ENCODE results near the gene TPX2.

Gene TPX2

DNA sequence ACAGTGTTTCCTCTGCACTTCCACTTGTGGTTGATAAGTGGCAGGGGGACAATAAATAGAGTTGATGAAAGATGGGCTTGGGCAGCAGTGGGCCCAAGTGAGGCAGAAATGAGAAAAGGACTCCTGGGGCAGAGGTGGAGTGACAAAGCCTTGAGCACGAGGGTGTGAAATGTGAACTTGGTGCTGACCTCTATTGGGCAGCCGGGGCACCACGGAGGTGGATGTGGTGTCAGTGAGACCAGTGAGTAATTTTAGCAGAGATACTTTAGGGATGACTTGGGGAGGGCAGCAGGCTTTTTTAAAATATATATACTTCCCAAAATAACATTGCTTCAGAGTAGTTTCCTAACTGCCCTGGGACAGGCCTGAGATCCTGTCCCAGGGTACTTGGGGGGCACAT, 49.5 kb downstream of the TPX2 start:
- no peaks in the 10 kb centered on the region for H3K9me3 ChIP-seq (replicated peaks; ENCODE audit: low read length)
- H3K4me1 ChIP-seq (ENCODE audit: control insufficient read depth, insufficient read depth, low read length) = peaks cover 11% of the 10 kb centered on the region
- H3K36me3 ChIP-seq (ENCODE audit: insufficient read depth, low read length) = peaks cover 29% of the 10 kb centered on the region
- no peaks in the 10 kb centered on the region for H3K27me3 ChIP-seq (ENCODE audit: control insufficient read depth, insufficient read depth, low read length)
- peak overlapping the region; percentile 9 for H3K4me2 ChIP-seq (ENCODE audit: low read length)
- H3K4me3 ChIP-seq (ENCODE audit: low read length) = no peak overlapping the region
- peak overlapping the region; percentile 46 for H3K9ac ChIP-seq (ENCODE audit: low read depth, low read length)

- Histone ChIP-seq H3K4me3 (ENCODE audit: low read length) (no peak overlapping the region), H3K27me3 (ENCODE audit: control insufficient read depth, insufficient read depth, low read length) (no peaks in the 10 kb centered on the region), H3K9ac (ENCODE audit: low read depth, low read length) (no peak overlapping the region), H3K4me2 (ENCODE audit: low read length) (no peak overlapping the region), H3K9me3 (replicated peaks; ENCODE audit: low read length) (no peaks in the 10 kb centered on the region), H3K4me1 (ENCODE audit: control insufficient read depth, insufficient read depth, low read length) (peaks cover 11% of the 10 kb centered on the region), H3K36me3 (ENCODE audit: insufficient read depth, low read length) (peaks cover 25% of the 10 kb centered on the region)
Observed at GRCh38 chr20:31790401-31790800, 51.3 kb downstream of the TPX2 start.

- Histone ChIP-seq H3K4me3 (ENCODE audit: low read length) (no peak overlapping the region), H3K36me3 (ENCODE audit: insufficient read depth, low read length) (peaks cover 69% of the 10 kb centered on the region), H3K9me3 (replicated peaks; ENCODE audit: low read length) (no peaks in the 10 kb centered on the region), H3K4me1 (ENCODE audit: control insufficient read depth, insufficient read depth, low read length) (no peaks in the 10 kb centered on the region), H3K27me3 (ENCODE audit: control insufficient read depth, insufficient read depth, low read length) (no peaks in the 10 kb centered on the region), H3K9ac (ENCODE audit: low read depth, low read length) (no peak overlapping the region), H3K4me2 (ENCODE audit: low read length) (no peak overlapping the region)
Observed at GRCh38 chr20:31797364-31797763, 58.3 kb downstream of the TPX2 start.

GRCh38 chr20:31801508-31801907, 62.4 kb downstream of the TPX2 start:
- Histone ChIP-seq H3K36me3 (ENCODE audit: insufficient read depth, low read length) (peaks cover 53% of the 10 kb centered on the region), H3K9ac (ENCODE audit: low read depth, low read length) (no peak overlapping the region), H3K4me3 (ENCODE audit: low read length) (no peak overlapping the region), H3K4me2 (ENCODE audit: low read length) (no peak overlapping the region), H3K9me3 (replicated peaks; ENCODE audit: low read length) (no peaks in the 10 kb centered on the region), H3K4me1 (ENCODE audit: control insufficient read depth, insufficient read depth, low read length) (no peaks in the 10 kb centered on the region), H3K27me3 (ENCODE audit: control insufficient read depth, insufficient read depth, low read length) (no peaks in the 10 kb centered on the region)

GRCh38 chr20:31803552-31804291, 64.6 kb downstream of the TPX2 start:
- H3K4me3 ChIP-seq (ENCODE audit: low read length) = no peak overlapping the region
- H3K27me3 ChIP-seq (ENCODE audit: control insufficient read depth, insufficient read depth, low read length) = no peaks in the 10 kb centered on the region
- peaks cover 8% of the 10 kb centered on the region for H3K4me1 ChIP-seq (ENCODE audit: control insufficient read depth, insufficient read depth, low read length)
- peaks cover 46% of the 10 kb centered on the region for H3K36me3 ChIP-seq (ENCODE audit: insufficient read depth, low read length)
- H3K9ac ChIP-seq (ENCODE audit: low read depth, low read length) = no peak overlapping the region
- H3K4me2 ChIP-seq (ENCODE audit: low read length) = no peak overlapping the region
- no peaks in the 10 kb centered on the region for H3K9me3 ChIP-seq (replicated peaks; ENCODE audit: low read length)

GRCh38 chr20:31806564-31807355, 67.7 kb downstream of the TPX2 start:
- Histone ChIP-seq H3K4me2 (ENCODE audit: low read length) (no peak overlapping the region), H3K9me3 (replicated peaks; ENCODE audit: low read length) (no peaks in the 10 kb centered on the region), H3K4me3 (ENCODE audit: low read length) (no peak overlapping the region), H3K27me3 (ENCODE audit: control insufficient read depth, insufficient read depth, low read length) (no peaks in the 10 kb centered on the region), H3K4me1 (ENCODE audit: control insufficient read depth, insufficient read depth, low read length) (peaks cover 34% of the 10 kb centered on the region), H3K9ac (ENCODE audit: low read depth, low read length) (no peak overlapping the region), H3K36me3 (ENCODE audit: insufficient read depth, low read length) (peaks cover 19% of the 10 kb centered on the region)

DNA sequence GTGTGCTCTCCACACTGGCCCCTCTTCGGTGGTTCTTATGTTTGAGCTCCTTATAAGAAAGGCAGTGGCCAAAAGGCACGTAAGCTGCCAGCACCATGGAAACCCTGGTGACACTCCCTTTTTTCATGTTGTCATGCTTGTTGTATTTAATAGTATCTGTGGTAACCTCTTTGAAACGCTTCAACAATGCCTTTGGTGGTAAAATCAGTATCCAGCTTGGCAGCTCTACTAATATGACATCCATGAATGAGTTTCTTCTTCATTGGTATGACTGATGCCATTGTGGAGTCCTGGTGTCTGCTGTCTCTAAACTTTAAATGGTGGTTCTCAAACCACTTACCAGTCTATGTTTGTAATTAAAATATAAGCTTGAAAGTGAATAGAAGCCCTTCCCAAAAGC, 69.4 kb downstream of the TPX2 start:
- Histone ChIP-seq H3K36me3 (ENCODE audit: insufficient read depth, low read length) (peaks cover 12% of the 10 kb centered on the region), H3K27me3 (ENCODE audit: control insufficient read depth, insufficient read depth, low read length) (no peaks in the 10 kb centered on the region), H3K9ac (ENCODE audit: low read depth, low read length) (no peak overlapping the region)

GRCh38 chr20:31809661-31810060, 70.6 kb downstream of the TPX2 start:
- peaks cover 10% of the 10 kb centered on the region for H3K36me3 ChIP-seq (ENCODE audit: insufficient read depth, low read length)
- no peaks in the 10 kb centered on the region for H3K9me3 ChIP-seq (replicated peaks; ENCODE audit: low read length)
- H3K4me2 ChIP-seq (ENCODE audit: low read length) = no peak overlapping the region
- H3K4me3 ChIP-seq (ENCODE audit: low read length) = no peak overlapping the region
- H3K27me3 ChIP-seq (ENCODE audit: control insufficient read depth, insufficient read depth, low read length) = no peaks in the 10 kb centered on the region
- H3K4me1 ChIP-seq (ENCODE audit: control insufficient read depth, insufficient read depth, low read length) = peaks cover 47% of the 10 kb centered on the region
- H3K9ac ChIP-seq (ENCODE audit: low read depth, low read length) = peak overlapping the region; percentile 45

More for the DNA sequence above, 69.4 kb downstream of the TPX2 start:
- Histone ChIP-seq H3K4me3 (ENCODE audit: low read length) (no peak overlapping the region), H3K4me1 (ENCODE audit: control insufficient read depth, insufficient read depth, low read length) (peaks cover 47% of the 10 kb centered on the region), H3K9me3 (replicated peaks; ENCODE audit: low read length) (no peaks in the 10 kb centered on the region), H3K4me2 (ENCODE audit: low read length) (no peak overlapping the region)

GRCh38 chr20:31811198-31811597, 72.1 kb downstream of the TPX2 start:
- H3K27me3 ChIP-seq (ENCODE audit: control insufficient read depth, insufficient read depth, low read length) = no peaks in the 10 kb centered on the region
- H3K9me3 ChIP-seq (replicated peaks; ENCODE audit: low read length) = no peaks in the 10 kb centered on the region
- H3K9ac ChIP-seq (ENCODE audit: low read depth, low read length) = no peak overlapping the region
- H3K4me3 ChIP-seq (ENCODE audit: low read length) = no peak overlapping the region
- H3K4me1 ChIP-seq (ENCODE audit: control insufficient read depth, insufficient read depth, low read length) = peaks cover 61% of the 10 kb centered on the region
- no peak overlapping the region for H3K4me2 ChIP-seq (ENCODE audit: low read length)
- peaks cover 8% of the 10 kb centered on the region for H3K36me3 ChIP-seq (ENCODE audit: insufficient read depth, low read length)

DNA sequence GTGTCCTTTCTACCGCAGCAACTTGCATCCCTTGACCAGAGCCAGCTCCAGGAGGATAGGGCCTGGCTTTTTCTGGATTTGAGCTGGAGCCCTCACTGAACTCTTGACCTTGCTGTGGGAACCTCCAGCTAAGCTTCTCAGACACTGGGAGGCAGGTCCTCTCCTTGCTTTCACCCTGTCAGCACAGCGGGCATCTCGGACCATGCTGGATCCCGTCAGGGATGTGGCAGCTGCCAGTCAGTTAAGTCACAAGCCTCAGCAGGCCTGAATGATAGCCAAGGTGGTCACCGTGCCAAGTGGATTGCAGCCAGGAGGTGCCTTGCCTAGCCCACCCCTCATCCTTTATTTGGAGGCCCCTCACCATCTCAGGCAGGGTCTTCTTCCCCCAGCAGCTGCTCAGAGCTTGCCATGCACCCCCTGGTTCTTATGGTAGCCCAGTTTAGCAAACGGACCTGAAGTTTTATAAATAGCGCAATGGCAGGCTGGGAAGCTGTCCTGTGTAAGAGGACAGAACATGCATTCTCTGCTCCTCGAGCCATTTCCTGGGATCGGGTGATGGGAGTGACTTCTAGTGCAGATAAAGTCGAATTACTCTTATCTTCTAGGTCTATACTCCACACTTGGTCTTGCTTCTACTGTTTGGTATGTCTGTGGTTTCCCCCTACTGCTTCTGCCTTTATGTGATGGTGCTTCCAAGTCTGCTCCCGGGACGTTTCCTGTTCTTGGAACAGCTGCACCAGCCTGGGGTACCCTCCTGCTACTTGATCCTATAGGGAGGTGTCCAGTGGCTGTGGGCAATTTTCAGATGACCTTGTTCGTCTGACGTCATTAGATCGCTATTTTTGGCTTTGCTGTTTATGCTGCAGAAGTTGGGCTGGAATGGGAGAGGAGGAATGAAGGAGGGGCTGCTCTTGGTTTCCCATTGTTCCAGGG, 73.0 kb downstream of the TPX2 start:
- peak overlapping the region; percentile 59 for H3K4me2 ChIP-seq (ENCODE audit: low read length)
- peak overlapping the region; percentile 5 for H3K4me3 ChIP-seq (ENCODE audit: low read length)
- H3K9ac ChIP-seq (ENCODE audit: low read depth, low read length) = peak overlapping the region; percentile 42
- no peaks in the 10 kb centered on the region for H3K36me3 ChIP-seq (ENCODE audit: insufficient read depth, low read length)
- H3K27me3 ChIP-seq (ENCODE audit: control insufficient read depth, insufficient read depth, low read length) = no peaks in the 10 kb centered on the region
- peaks cover 57% of the 10 kb centered on the region for H3K4me1 ChIP-seq (ENCODE audit: control insufficient read depth, insufficient read depth, low read length)
- no peaks in the 10 kb centered on the region for H3K9me3 ChIP-seq (replicated peaks; ENCODE audit: low read length)

- Histone ChIP-seq H3K9me3 (replicated peaks; ENCODE audit: low read length) (no peaks in the 10 kb centered on the region), H3K4me3 (ENCODE audit: low read length) (no peak overlapping the region), H3K27me3 (ENCODE audit: control insufficient read depth, insufficient read depth, low read length) (no peaks in the 10 kb centered on the region), H3K36me3 (ENCODE audit: insufficient read depth, low read length) (no peaks in the 10 kb centered on the region), H3K4me2 (ENCODE audit: low read length) (no peak overlapping the region), H3K4me1 (ENCODE audit: control insufficient read depth, insufficient read depth, low read length) (peaks cover 53% of the 10 kb centered on the region), H3K9ac (ENCODE audit: low read depth, low read length) (no peak overlapping the region)
Observed at GRCh38 chr20:31813611-31814010, 74.5 kb downstream of the TPX2 start.
